OCI-LY3 (cell line): ENCODE results near the gene TMLHE.
"Not testable (repeated sequence)": the region's sequence is repeated elsewhere in the genome, so short reads cannot be mapped to it uniquely, and the experiment has no call there.

Source experiments
- H2AFZ ChIP-seq: fragments of 200-600, 300-600 bp; shearing (Covaris generic); 2 replicates; pipeline ENCODE4 v1.6.0; 2014; ENCODE audit warnings: antibody characterized with exemption, low read depth, low read length
- H3K27ac ChIP-seq: fragments of 200-600, 300-600 bp; sonication (generic); 2 replicates; pipeline ENCODE4 v1.5.1; 2014; ENCODE audit warnings: mild to moderate bottlenecking, low read length, moderate library complexity, mixed read lengths
- H3K27me3 ChIP-seq: fragments of 200-600, 300-600 bp; sonication (generic); 2 replicates; pipeline ENCODE4 v1.6.1; 2014; ENCODE audit warnings: low read depth, low read length, mixed read lengths
- H3K36me3 ChIP-seq: fragments of 200-600, 300-600 bp; sonication (generic); replicated peaks from 2 replicates; pipeline ENCODE3; 2014; ENCODE audit warnings: low read depth, low read length, mixed read lengths
- H3K4me1 ChIP-seq: fragments of 300-600, 200-600 bp; sonication (generic); 2 replicates; pipeline ENCODE4 v1.6.1; 2014; ENCODE audit warnings: low read length, mixed read lengths
- H3K4me2 ChIP-seq: fragments of 200-600, 300-600 bp; sonication (generic); 2 replicates; pipeline ENCODE4 v1.6.1; 2014; ENCODE audit warnings: low read length, mixed read lengths
- H3K4me3 ChIP-seq: fragments of 300-600, 200-600 bp; sonication (generic); 2 replicates; pipeline ENCODE4 v1.5.1; 2014; ENCODE audit warnings: antibody characterized with exemption, mild to moderate bottlenecking, low read length, moderate library complexity
- H3K79me2 ChIP-seq: fragments of 300-600, 200-600 bp; shearing (Covaris generic); 2 replicates; pipeline ENCODE4 v1.6.1; 2014; ENCODE audit warnings: mild to moderate bottlenecking, low read length, mixed read lengths
- H3K9ac ChIP-seq: fragments of 300-600, 200-600 bp; shearing (Covaris generic); 2 replicates; pipeline ENCODE4 v1.6.0; 2014; ENCODE audit warnings: mild to moderate bottlenecking, low read length, moderate library complexity
- H3K9me3 ChIP-seq: fragments of 200-600, 300-600 bp; shearing (Covaris generic); 2 replicates; pipeline ENCODE4 v1.6.1; 2014; ENCODE audit warnings: low read length, mixed read lengths; ENCODE audit not compliant: insufficient read depth
- H4K20me1 ChIP-seq: fragments of 200-600, 300-600 bp; sonication (generic); 2 replicates; pipeline ENCODE4 v1.6.1; 2016; ENCODE audit warnings: low read length, mixed read lengths; ENCODE audit not compliant: insufficient read depth
- CTCF ChIP-seq: fragments of 200-600, 300-600 bp; sonication (generic); IDR thresholded peaks from 2 replicates; pipeline ENCODE4 v1.5.1; 2014; ENCODE audit warnings: antibody characterized with exemption, low read length, low read depth
- EZH2phosphoT487 ChIP-seq: fragments of 200-600 bp; shearing (Covaris generic); IDR thresholded peaks from 2 replicates; pipeline ENCODE4 v1.6.1; 2018; ENCODE audit warnings: antibody characterized with exemption, mixed run types, low read depth

The TMLHE gene

GRCh38 chrX:155466269-155466938 lies 146.3 kb downstream of the TMLHE start:
- H3K36me3 ChIP-seq, H3K9ac ChIP-seq, H3K4me2 ChIP-seq, H2AFZ ChIP-seq, H3K27me3 ChIP-seq, H4K20me1 ChIP-seq, H3K4me3 ChIP-seq, H3K79me2 ChIP-seq, H3K27ac ChIP-seq, H3K4me1 ChIP-seq, H3K9me3 ChIP-seq: not testable (repeated sequence)

- not testable (repeated sequence) for H3K79me2 ChIP-seq, H3K4me1 ChIP-seq, H3K27me3 ChIP-seq, H2AFZ ChIP-seq, H3K36me3 ChIP-seq, H3K4me2 ChIP-seq, H3K4me3 ChIP-seq, H3K9ac ChIP-seq, H4K20me1 ChIP-seq, H3K9me3 ChIP-seq, H3K27ac ChIP-seq
These were observed 152.3 kb downstream of the TMLHE start for GRCh38 chrX:155460501-155460900.

GRCh38 chrX:155458471-155458870 lies 154.3 kb downstream of the TMLHE start, which contains the start of gene F8A3:
TSS of gene F8A3 (minus strand) at chrX:155458620. CDS start at chrX:155458600, 20 bp downstream.
- H3K36me3 ChIP-seq, H3K27me3 ChIP-seq, H3K4me2 ChIP-seq, H3K9ac ChIP-seq, H2AFZ ChIP-seq, H3K4me3 ChIP-seq, H3K27ac ChIP-seq, H3K79me2 ChIP-seq, H4K20me1 ChIP-seq, H3K9me3 ChIP-seq, H3K4me1 ChIP-seq: not testable (repeated sequence)

- H3K4me2 ChIP-seq, H3K27ac ChIP-seq, H3K27me3 ChIP-seq, H3K9ac ChIP-seq, H3K36me3 ChIP-seq, H3K4me1 ChIP-seq, H3K4me3 ChIP-seq, H3K79me2 ChIP-seq, H3K9me3 ChIP-seq, H4K20me1 ChIP-seq, H2AFZ ChIP-seq: not testable (repeated sequence)
These were observed 154.8 kb downstream of the TMLHE start for GRCh38 chrX:155457761-155458447.

- Histone ChIP-seq H3K4me2 (no peak overlapping the region), H3K9ac (no peak overlapping the region), H2AFZ (no peak overlapping the region), H3K4me3 (no peak overlapping the region), H3K79me2 (no peaks in the 10 kb centered on the region), H4K20me1 (no peaks in the 10 kb centered on the region), H3K27ac (no peak overlapping the region), H3K36me3 (peaks cover 3% of the 10 kb centered on the region), H3K27me3 (no peaks in the 10 kb centered on the region), H3K4me1 (no peaks in the 10 kb centered on the region), H3K9me3 (no peaks in the 10 kb centered on the region)
- TF ChIP-seq CTCF (no peak), EZH2phosphoT487 (no peak)
These were observed 171.7 kb downstream of the TMLHE start for GRCh38 chrX:155441097-155441496.
